RKO (cell line): ENCODE results near the gene GET4.

Source experiments
- DNase-seq: peaks from one replicate; pipeline ENCODE4 v3.0.0-alpha.2; 2016; ENCODE audit warnings: low spot score

The GET4 gene

GRCh38 chr7:876077-876971 lies at the start of gene GET4:
Gene GET4 (plus strand): TSS chr7:876554. CDS start chr7:876646, 92 bp downstream.
- DNase-seq: peak; percentile 94

GRCh38 chr7:828793-829561 lies 47.4 kb upstream of the GET4 start:
- no peak for DNase-seq

GRCh38 chr7:830069-830468 lies 46.3 kb upstream of the GET4 start:
- no peak for DNase-seq

- DNase-seq: peak; percentile 88
Measured at GRCh38 chr7:831596-832166, 44.7 kb upstream of the GET4 start.

GRCh38 chr7:832167-832967 lies 44.0 kb upstream of the GET4 start, which contains the start of gene SUN1:
Gene SUN1 (plus strand): TSS chr7:832476. CDS start chr7:832525, 49 bp downstream.
- DNase-seq: peak; percentile 38

DNA sequence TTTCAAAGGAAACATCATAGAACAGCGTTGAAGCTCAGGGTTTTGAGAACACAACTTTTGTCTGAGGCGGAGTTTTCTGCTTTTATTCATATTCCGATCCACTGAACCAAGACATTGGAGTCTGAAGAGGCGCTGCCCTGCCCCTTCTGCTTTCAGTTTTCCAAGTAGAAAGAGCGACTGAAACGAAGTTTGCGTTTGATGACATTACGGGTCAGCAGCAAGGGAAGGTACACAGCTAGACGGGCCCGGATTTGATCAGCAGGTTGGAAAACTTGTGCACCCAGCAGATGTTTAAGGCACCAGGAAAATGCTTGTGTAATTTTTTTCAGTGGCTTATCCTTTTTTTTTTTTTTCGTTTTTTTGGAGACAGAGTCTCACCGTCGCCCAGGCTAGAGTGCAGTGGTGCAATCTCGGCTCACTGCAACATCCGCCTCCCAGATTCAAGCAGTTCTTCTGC lies 43.4 kb upstream of the GET4 start:
- DNase-seq: no peak

DNA sequence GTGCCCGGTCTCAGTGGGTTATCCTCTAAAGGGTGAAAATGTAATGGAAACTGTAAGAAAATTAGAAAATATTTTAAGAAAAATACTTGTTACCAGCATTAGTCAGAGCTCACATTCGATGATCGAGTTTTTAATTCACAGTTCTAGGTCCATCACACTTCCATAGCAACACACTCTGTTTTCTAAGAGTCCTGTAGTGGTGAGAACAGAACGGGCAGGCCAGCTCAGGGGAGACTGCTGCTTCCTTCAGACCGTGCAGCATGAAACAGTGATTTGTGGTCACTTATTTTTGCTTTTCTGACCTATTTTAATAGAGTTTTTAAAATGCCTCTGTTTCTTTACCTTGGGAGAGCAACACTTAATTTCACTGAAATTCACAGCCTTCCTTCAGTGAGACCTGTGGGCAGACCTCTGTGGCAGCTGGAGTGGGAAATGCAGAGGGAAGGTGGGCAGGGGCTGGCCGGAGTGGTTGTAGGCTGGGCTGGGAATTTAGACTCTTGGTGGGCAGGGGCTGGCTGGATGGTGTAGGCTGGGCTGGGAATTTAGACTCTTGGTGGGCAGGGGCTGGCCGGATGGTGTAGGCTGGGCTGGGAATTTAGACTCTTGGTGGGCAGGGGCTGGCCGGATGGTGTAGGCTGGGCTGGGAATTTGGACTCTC lies 42.6 kb upstream of the GET4 start:
- DNase-seq: no peak

- DNase-seq: no peak
Measured at GRCh38 chr7:834277-834676, 42.1 kb upstream of the GET4 start.

GRCh38 chr7:835021-835420 lies 41.3 kb upstream of the GET4 start:
- DNase-seq: no peak

GRCh38 chr7:835485-836401 lies 40.6 kb upstream of the GET4 start:
- DNase-seq: no peak

- peak; percentile 17 for DNase-seq
Measured at GRCh38 chr7:836429-836828, 39.9 kb upstream of the GET4 start.

DNA sequence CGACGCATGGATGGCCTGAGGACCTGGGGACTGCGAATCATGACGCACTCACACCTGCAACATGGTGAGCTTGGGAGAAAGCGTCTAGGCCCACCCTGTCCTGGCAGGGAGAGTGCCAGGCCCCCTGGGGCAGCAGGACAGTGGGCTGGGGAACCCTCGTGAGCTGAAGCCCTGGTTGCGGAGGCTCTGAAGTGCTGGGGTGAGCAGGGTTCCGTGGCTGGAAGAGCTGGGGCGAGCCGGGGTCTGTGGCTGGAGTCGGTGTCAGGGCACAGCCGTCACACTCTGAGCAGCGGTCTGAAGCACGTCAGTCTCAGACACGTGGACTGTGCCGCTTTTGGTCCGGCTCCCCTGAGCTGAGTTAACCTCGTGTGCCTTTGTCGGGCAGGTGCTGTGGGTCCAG lies 39.4 kb upstream of the GET4 start:
- DNase-seq: no peak

DNA sequence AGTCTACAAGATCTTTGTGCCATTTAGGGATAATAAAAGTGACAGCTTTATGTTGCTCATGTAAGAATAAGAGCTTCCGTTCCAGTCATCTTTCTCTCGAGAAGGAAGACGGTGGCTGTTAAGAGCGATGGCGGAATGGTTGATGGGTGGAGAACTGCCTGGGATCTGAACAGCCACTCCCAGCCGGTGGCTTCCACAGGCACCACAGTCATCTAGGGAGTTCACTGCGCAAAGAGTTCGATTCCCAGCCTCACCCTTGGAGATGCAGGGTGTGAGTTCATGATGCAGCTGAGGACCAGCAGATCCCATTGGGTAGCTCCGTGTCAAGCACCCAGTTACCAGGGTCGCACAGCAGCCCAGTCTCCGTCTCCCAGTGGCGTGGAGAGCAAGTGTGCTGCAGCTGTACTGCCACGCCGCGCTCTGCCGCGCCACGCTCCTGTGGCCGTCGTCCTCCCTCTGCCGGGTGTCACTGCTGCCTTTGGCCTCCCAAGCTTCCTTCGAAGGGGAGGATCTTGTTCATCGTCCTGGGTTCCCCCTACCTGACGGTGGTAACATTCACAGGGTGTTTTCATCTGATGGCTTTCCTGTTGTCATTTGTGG lies 36.3 kb upstream of the GET4 start:
- no peak for DNase-seq

DNA sequence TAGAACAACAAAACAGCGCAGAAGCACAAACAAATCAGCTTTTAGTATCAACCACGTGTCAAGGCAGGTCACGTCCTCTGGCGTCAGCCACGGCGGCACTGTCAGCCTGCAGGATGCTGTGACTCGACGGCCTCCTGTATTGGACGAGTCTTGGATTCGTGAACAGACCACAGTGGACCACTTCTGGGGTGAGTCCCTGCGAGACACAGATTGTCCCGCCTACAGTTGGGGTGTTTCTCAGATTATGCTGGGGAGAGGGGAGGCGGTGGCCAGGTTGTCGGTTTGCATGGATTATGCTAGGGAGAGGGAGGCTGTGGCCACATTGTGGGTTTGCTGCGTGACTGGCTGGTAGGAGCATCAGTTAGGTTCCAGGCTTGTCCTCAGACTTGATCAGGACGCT lies 34.4 kb upstream of the GET4 start:
- no peak for DNase-seq

DNA sequence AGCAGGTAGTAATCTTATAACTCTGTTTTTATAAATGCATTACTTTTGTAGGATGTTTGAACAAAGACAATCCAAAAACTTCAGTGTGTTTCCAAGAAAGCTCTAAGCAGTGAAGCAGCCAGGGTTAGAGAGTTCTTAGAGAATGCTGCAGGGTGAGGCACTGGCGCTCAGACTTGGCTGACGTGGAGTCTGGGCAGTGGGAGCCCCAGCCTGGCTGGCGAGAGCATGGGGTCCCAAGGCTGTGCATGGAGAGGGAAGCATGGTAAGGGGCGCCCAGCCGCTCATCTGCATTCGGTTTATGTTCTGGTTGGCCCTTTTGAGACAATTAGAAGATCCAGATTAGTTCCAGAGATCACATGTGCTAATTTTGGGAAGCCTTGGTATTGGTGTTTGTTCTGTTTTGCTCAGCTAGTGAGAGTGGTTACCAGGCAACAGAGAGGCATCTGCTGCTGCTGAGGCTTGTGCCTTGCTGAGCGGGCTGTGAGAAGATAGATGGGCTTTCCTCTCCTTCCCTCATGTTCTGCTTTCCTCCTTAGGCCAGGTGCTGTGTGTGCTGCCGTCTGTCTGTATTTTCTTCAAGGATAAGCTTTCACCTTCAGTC lies 33.8 kb upstream of the GET4 start:
- no peak for DNase-seq

GRCh38 chr7:843230-843629 lies 33.1 kb upstream of the GET4 start:
- DNase-seq: no peak

DNA sequence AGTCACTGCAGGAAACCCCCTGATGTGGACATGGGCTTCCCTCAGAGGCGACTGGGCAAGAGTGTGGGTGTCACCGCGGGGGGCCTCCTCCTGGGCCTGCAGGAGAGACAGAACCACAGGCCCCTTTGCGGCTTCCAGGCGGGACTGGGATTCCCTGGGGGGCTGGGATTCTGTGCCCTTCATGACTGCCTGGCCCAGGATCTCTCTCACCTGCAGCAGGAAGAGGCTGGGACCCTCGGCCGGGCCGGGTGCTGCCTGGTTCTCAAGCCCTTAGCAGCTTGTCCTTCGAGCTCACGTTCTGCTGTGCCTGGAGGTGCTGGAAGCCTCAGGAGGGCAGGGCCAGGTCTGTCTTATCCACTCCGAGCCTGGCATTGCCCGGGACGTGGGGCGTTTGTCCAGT lies 32.3 kb upstream of the GET4 start:
- no peak for DNase-seq

- no peak for DNase-seq
Measured at GRCh38 chr7:844514-844913, 31.8 kb upstream of the GET4 start.

DNA sequence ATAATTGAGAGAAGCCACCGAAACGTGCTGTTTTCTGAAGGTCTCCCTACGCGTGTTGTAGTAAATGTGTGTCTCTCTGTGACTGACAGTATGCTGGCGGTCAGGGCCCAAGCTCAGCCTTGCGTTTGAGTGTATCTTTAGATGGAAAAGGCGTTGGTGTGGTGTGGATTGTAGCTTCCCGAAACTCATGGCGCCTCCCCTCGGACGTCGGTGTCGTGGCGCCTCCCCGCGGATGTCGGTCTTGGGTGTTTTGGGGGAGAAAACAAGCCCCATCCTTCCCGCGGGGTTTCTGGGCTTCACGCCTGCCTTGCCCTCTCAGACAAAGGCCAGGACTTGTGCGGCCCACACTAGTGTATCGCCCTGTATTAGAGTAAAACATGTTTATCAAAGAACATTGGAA lies 31.3 kb upstream of the GET4 start:
- DNase-seq: no peak
